Body of pancreas (tissue), 4 donors: ENCODE data around the gene RHOV. TPM values are rescaled to one million over a fixed set of nuclear protein-coding genes. Genes with fewer than 3 reads are reported as not detected.
A peak's percentile ranks its signal among the peaks of the same experiment; 100 is the strongest.

Experiments
- ATAC-seq: fragments of 150-250 bp; one replicate; pipeline ENCODE4 v1.9.1; 2016
- DNase-seq, 4 donors: peaks; one replicate each; pipeline ENCODE4 v3.0.0-alpha.2; 2019
- H3K27ac ChIP-seq, 4 donors: fragments of 200-600 bp; sonication (generic); 1 replicate in 3 of 4; 2 replicates in 1 of 4; pipeline versions ENCODE4 v1.5.1 to v1.6.1; 2016 to 2019; ENCODE audit warnings: mild to moderate bottlenecking in 1 of 4, mixed read lengths in 1 of 4, moderate library complexity in 1 of 4
- H3K27me3 ChIP-seq, 2 donors: fragments of 200-600 bp; sonication (generic); one replicate each; pipeline ENCODE4 v1.6.0; 2016; ENCODE audit warnings: mild to moderate bottlenecking in 1 of 2
- H3K36me3 ChIP-seq, 2 donors: fragments of 200-600 bp; sonication (generic); replicated peaks in 1 of 2; 2 replicates each; pipeline ENCODE4 v1.5.1; 2016; ENCODE audit warnings: low read depth in 2 of 2; ENCODE audit not compliant: insufficient read depth in 1 of 2
- H3K4me1 ChIP-seq: fragments of 200-600 bp; sonication (generic); one replicate; pipeline ENCODE4 v1.6.0; 2016
- H3K4me3 ChIP-seq, 2 donors: fragments of 200-600 bp; sonication (generic); 1 replicate in 1 of 2; 2 replicates in 1 of 2; pipeline ENCODE4 v1.5.1; 2016 to 2019
- H3K9me3 ChIP-seq, 3 donors: fragments of 200-600 bp; sonication (generic); 1 replicate in 2 of 3; 2 replicates in 1 of 3; pipeline ENCODE4 v1.5.1; 2016
- POLR2A ChIP-seq, 3 donors: fragments of 450-650 bp; IDR thresholded peaks; one replicate each; pipeline ENCODE4 v1.6.1; 2016; ENCODE audit warnings: antibody characterized with exemption in 3 of 3, mild to moderate bottlenecking in 2 of 3
- WGBS, 2 donors: methylation state at CpG; one replicate each; pipeline ENCODE4 v1.1.5; 2017; 5-methylcytosine and 5-hydroxymethylcytosine counted together
- intact Hi-C: fragments of 100-400 bp; cut with DNase I; formaldehyde crosslinking; loops from one replicate; pipeline ENCODE4 v1.15.1; 2023
- total RNA-seq, 2 donors: library from RNA; depleted of rRNA; stranded (reverse); fragments of >200 nt; gene quantifications; one replicate each; pipeline ENCODE4 v1.1.0, GENCODE V29; 2016
- TF ChIP-seq, protein P1 (sequence below), 7 experiments: fragments of 450-650 bp in 4 of 7; fragments of 200-600 bp in 3 of 7; sonication (generic) in 3 of 7; IDR thresholded peaks; one replicate each; pipeline ENCODE4 v1.5.1; 2016 to 2019; ENCODE audit warnings: antibody characterized with exemption in 7 of 7

RHOV gene
- total RNA-seq, 2 donors from 2014 or later, result 6.2 to 6.3 TPM

- TF ChIP-seq POLR2A (IDR thresholded peaks at IDR 0.05), result no peak
- TF ChIP-seq, protein P1, sequence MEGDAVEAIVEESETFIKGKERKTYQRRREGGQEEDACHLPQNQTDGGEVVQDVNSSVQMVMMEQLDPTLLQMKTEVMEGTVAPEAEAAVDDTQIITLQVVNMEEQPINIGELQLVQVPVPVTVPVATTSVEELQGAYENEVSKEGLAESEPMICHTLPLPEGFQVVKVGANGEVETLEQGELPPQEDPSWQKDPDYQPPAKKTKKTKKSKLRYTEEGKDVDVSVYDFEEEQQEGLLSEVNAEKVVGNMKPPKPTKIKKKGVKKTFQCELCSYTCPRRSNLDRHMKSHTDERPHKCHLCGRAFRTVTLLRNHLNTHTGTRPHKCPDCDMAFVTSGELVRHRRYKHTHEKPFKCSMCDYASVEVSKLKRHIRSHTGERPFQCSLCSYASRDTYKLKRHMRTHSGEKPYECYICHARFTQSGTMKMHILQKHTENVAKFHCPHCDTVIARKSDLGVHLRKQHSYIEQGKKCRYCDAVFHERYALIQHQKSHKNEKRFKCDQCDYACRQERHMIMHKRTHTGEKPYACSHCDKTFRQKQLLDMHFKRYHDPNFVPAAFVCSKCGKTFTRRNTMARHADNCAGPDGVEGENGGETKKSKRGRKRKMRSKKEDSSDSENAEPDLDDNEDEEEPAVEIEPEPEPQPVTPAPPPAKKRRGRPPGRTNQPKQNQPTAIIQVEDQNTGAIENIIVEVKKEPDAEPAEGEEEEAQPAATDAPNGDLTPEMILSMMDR (IDR thresholded peaks at IDR 0.05), result no peak
- Histone ChIP-seq H3K9me3 (no peaks in the 10 kb centered on the region), H3K4me1 (peaks cover 20% of the 10 kb centered on the region), H3K27me3 (no peaks in the 10 kb centered on the region), H3K4me3 (no peak overlapping the region), H3K27ac (no peak overlapping the region), H3K36me3 (peaks cover 5 to 27% of the 10 kb centered on the region in 2 donors)
- DNase-seq, result no peak
- 76 to 94% methylated on average over 5 of the region's 5 CpGs for WGBS, 2 donors
- intact Hi-C loops, result no loop called here
- no peak for ATAC-seq
Measured at GRCh38 chr15:40852529-40852928, 21.5 kb downstream of the RHOV start.

- no peak for DNase-seq
- peaks cover 27% of the 10 kb centered on the region for H3K4me1 ChIP-seq
- H3K36me3 ChIP-seq, result peaks cover 5 to 21% of the 10 kb centered on the region in 2 donors
- 82 to 89% methylated on average over 8 of the region's 8 CpGs for WGBS, 2 donors
- TF ChIP-seq POLR2A (IDR thresholded peaks at IDR 0.05), result no peak
- TF ChIP-seq, protein P1 (IDR thresholded peaks at IDR 0.05), result no peak
- H3K9me3 ChIP-seq, result no peaks in the 10 kb centered on the region
- H3K27me3 ChIP-seq, result no peaks in the 10 kb centered on the region
- H3K4me3 ChIP-seq, result no peak overlapping the region
- no peak for ATAC-seq
- H3K27ac ChIP-seq, result no peak overlapping the region
- intact Hi-C loops, result no loop called here
Measured at GRCh38 chr15:40850576-40851112, 23.4 kb downstream of the RHOV start.

- DNase-seq (peak; percentile 63 to 85 (median 76)), ATAC-seq (peak; percentile 43)
- intact Hi-C loops, result no loop called here
- WGBS, 2 donors, result 53 to 73% methylated on average over 7 of the region's 7 CpGs
- Histone ChIP-seq H3K27me3 (no peaks in the 10 kb centered on the region), H3K4me3 (no peak overlapping the region), H3K27ac (peak overlapping the region; percentile 71 to 92 (median 84)), H3K9me3 (no peaks in the 10 kb centered on the region), H3K36me3 (peaks cover 0 to 3% of the 10 kb centered on the region in 2 donors), H3K4me1 (peaks cover 41% of the 10 kb centered on the region)
- TF ChIP-seq, protein P1 (IDR thresholded peaks at IDR 0.05), result peak in 4 of 7 experiments; percentile 46 to 59 (median 52)
- TF ChIP-seq POLR2A (IDR thresholded peaks at IDR 0.05), result peak in 1 of 3 donors; percentile 33
Measured at GRCh38 chr15:40847223-40847961, 26.6 kb downstream of the RHOV start.

GRCh38 chr15:40846841-40847222, 27.2 kb downstream of the RHOV start:
- no peaks in the 10 kb centered on the region for H3K27me3 ChIP-seq
- no peaks in the 10 kb centered on the region for H3K9me3 ChIP-seq
- no peak overlapping the region for H3K4me3 ChIP-seq
- intact Hi-C loops, result no loop called here
- H3K4me1 ChIP-seq, result peaks cover 41% of the 10 kb centered on the region
- peak overlapping the region; percentile 71 to 92 (median 84) for H3K27ac ChIP-seq
- DNase-seq (peak in 1 of 4 donors; percentile 19), ATAC-seq (no peak)
- H3K36me3 ChIP-seq, result peaks cover 0 to 3% of the 10 kb centered on the region in 2 donors
- TF ChIP-seq POLR2A (IDR thresholded peaks at IDR 0.05), result no peak
- TF ChIP-seq, protein P1 (IDR thresholded peaks at IDR 0.05), result no peak
